Left lung (tissue), 10 donors: ENCODE results near the gene TRIM25. TPM values are rescaled to one million over a fixed set of nuclear protein-coding genes. Genes with fewer than 3 reads are reported as not detected.
A peak's percentile ranks its signal among the peaks of the same experiment; 100 is the strongest.

Source experiments
- ATAC-seq: fragments of 200-7000 bp; cut with Tn5 transposase; one replicate; pipeline ENCODE4 v1.9.1; 2020; ENCODE audit warnings: moderate library complexity
- DNase-seq, 4 donors: peaks; one replicate each; pipeline ENCODE4 v3.0.0-alpha.2; 2013 to 2020
- H3K27ac ChIP-seq, 2 donors: fragments of 200-600 bp; sonication (generic) in 1 of 2; one replicate each; pipeline versions ENCODE4 v1.5.0 to v1.8.0; 2020 to 2021
- H3K27me3 ChIP-seq, 2 donors: fragments of 200-600 bp; sonication (generic) in 1 of 2; one replicate each; pipeline versions ENCODE4 v1.5.0 to v1.8.0; 2020 to 2021
- H3K36me3 ChIP-seq, 2 donors: fragments of 200-600 bp; sonication (generic) in 1 of 2; one replicate each; pipeline versions ENCODE4 v1.5.0 to v1.8.0; 2020 to 2021
- H3K4me1 ChIP-seq, 2 donors: fragments of 200-600 bp; one replicate each; pipeline ENCODE4 v1.8.0; 2021
- H3K4me3 ChIP-seq, 2 donors: fragments of 200-600 bp; sonication (generic) in 1 of 2; one replicate each; pipeline versions ENCODE4 v1.5.0 to v1.8.0; 2020 to 2021; ENCODE audit warnings: mild to moderate bottlenecking in 1 of 2
- H3K9me3 ChIP-seq, 2 donors: fragments of 200-600 bp; sonication (generic) in 1 of 2; one replicate each; pipeline versions ENCODE4 v1.5.0 to v1.8.0; 2020 to 2021
- CTCF ChIP-seq, 2 donors: fragments of 200-600 bp; sonication (generic) in 1 of 2; IDR thresholded peaks; one replicate each; pipeline versions ENCODE4 v1.5.0 to v1.8.0; 2021; ENCODE audit warnings: antibody characterized with exemption in 2 of 2
- intact Hi-C, 2 donors: fragments of 100-400 bp; cut with DNase I; formaldehyde crosslinking; loops; one replicate each; pipeline versions ENCODE4 v1.11.2 to v1.14.2; 2022
- polyA plus RNA-seq, 6 donors: library from polyadenylated mRNA; unstranded; fragments of 120-200 nt; gene quantifications; one replicate each; pipeline ENCODE4 v1.2.1, GENCODE V29; 2013; ENCODE audit not compliant: insufficient read length in 6 of 6
- total RNA-seq, 2 donors: library from RNA; stranded (reverse); fragmentation: NEBNext Ultra II Directional; extraction: Animal tissue kit (Norgen Biotek cat#: 25700); gene quantifications; one replicate each; pipeline ENCODE4 v1.2.1, GENCODE V29; 2021
- donor health status: DM: no; HTN: yes; CAD: no.
- donor health status: DM: no; HTN: no; CAD: no.

Gene TRIM25
- total and polyA plus RNA-seq, 8 donors = 42.3 to 127 (median 47.1) TPM

- H3K4me3 ChIP-seq = no peak overlapping the region
Observed at GRCh38 chr17:56879280-56879679, 34.6 kb downstream of the TRIM25 start.

GRCh38 chr17:56876766-56877179 lies 37.1 kb downstream of the TRIM25 start:
- ATAC-seq (no peak), DNase-seq (no peak)
- no peaks in the 10 kb centered on the region for H3K27me3 ChIP-seq
- H3K36me3 ChIP-seq = no peaks in the 10 kb centered on the region
- intact Hi-C loops = no loop called here
- TF ChIP-seq CTCF (IDR thresholded peaks at IDR 0.05) = no peak
- H3K4me3 ChIP-seq = no peak overlapping the region
- no peak overlapping the region for H3K27ac ChIP-seq
- peaks cover 0 to 3% of the 10 kb centered on the region in 2 donors for H3K4me1 ChIP-seq
- H3K9me3 ChIP-seq = no peaks in the 10 kb centered on the region

More at GRCh38 chr17:56879280-56879679, 34.6 kb downstream of the TRIM25 start:
- no peaks in the 10 kb centered on the region for H3K9me3 ChIP-seq
- H3K36me3 ChIP-seq = peaks cover 0 to under 1% of the 10 kb centered on the region in 2 donors
- DNase-seq (no peak), ATAC-seq (no peak)
- H3K27ac ChIP-seq = no peak overlapping the region
- TF ChIP-seq CTCF (IDR thresholded peaks at IDR 0.05) = no peak
- H3K27me3 ChIP-seq = no peaks in the 10 kb centered on the region
- peaks cover 0 to 3% of the 10 kb centered on the region in 2 donors for H3K4me1 ChIP-seq
- intact Hi-C loops = no loop called here

GRCh38 chr17:56870081-56870651 lies 43.7 kb downstream of the TRIM25 start:
- Histone ChIP-seq H3K27ac (no peak overlapping the region), H3K27me3 (no peaks in the 10 kb centered on the region), H3K4me3 (no peak overlapping the region), H3K9me3 (no peaks in the 10 kb centered on the region), H3K4me1 (no peaks in the 10 kb centered on the region), H3K36me3 (no peaks in the 10 kb centered on the region)
- no peak for ATAC-seq
- intact Hi-C loops = no loop called here
- no peak for TF ChIP-seq CTCF (IDR thresholded peaks at IDR 0.05)
- DNase-seq = no peak

- H3K27ac ChIP-seq = peak overlapping the region in 1 of 2 donors; percentile 23
Observed at GRCh38 chr17:56868716-56869115, 45.1 kb downstream of the TRIM25 start.

GRCh38 chr17:56867948-56868376 lies 45.9 kb downstream of the TRIM25 start:
- Histone ChIP-seq H3K27ac (peak overlapping the region in 1 of 2 donors; percentile 23), H3K36me3 (no peaks in the 10 kb centered on the region), H3K27me3 (no peaks in the 10 kb centered on the region), H3K9me3 (no peaks in the 10 kb centered on the region), H3K4me1 (no peaks in the 10 kb centered on the region), H3K4me3 (no peak overlapping the region)
- no peak for DNase-seq
- intact Hi-C loops = no loop called here
- TF ChIP-seq CTCF (IDR thresholded peaks at IDR 0.05) = no peak
- peak; percentile 44 for ATAC-seq

More at GRCh38 chr17:56868716-56869115, 45.1 kb downstream of the TRIM25 start:
- ATAC-seq = no peak
- intact Hi-C loops = no loop called here
- TF ChIP-seq CTCF (IDR thresholded peaks at IDR 0.05) = no peak
- no peaks in the 10 kb centered on the region for H3K27me3 ChIP-seq
- no peaks in the 10 kb centered on the region for H3K9me3 ChIP-seq
- no peak for DNase-seq
- no peaks in the 10 kb centered on the region for H3K36me3 ChIP-seq
- no peaks in the 10 kb centered on the region for H3K4me1 ChIP-seq
- no peak overlapping the region for H3K4me3 ChIP-seq
